Epithelial cell of esophagus (primary cell): ENCODE data around the gene TLK1.

ENCODE experiments used
- DNase-seq: peaks from one replicate; pipeline ENCODE4 v3.0.0; 2010; ENCODE audit warnings: low read depth
- H3K4me3 ChIP-seq: 2 replicates; pipeline ENCODE4 v1.5.1; 2011; ENCODE audit warnings: mild to moderate bottlenecking, low read length, control low read depth
- TF ChIP-seq, protein P1 (sequence below): IDR thresholded peaks from 2 replicates; pipeline ENCODE4 v1.5.1; 2011; ENCODE audit warnings: low read depth, mild to moderate bottlenecking, low read length, control low read depth, inconsistent platforms; ENCODE audit not compliant: insufficient read depth; ENCODE audit errors: missing control alignments

Gene TLK1

DNA sequence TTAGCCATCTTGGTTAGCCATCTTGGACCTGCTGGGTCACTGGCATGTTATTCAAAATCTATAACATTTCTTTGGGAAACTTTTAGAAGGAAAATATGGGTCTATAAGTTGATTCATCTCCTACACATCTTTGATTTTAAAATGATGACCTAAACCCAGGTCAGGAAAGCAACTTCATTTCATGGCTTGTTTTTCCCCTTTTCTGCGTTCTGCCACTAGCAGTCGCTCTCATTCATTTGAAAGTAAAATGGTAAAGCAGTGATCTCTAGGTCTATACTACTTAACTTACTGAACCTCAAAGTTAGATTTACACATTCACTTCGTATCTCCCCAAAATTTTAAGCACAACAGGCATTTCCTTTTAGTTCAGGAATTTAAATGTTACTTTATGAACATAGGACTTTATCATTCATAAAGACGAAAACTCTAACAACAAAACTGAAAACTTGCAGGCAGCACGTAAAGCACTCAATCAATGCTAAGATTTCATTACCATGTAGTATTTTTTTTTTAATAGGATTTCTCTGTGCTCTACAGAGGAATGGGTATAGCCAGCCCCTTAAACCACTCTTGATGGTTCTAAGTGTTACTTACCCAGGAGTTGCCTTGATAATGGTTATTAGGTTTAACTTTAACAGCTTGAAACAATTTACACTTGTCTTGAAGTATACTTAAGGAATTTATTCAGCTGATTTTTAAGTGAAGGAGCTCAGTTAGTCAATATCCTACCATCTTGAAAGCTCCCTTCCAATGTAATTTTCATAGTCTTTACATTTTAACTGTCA is 169.1 kb downstream of the TLK1 start:
- TF ChIP-seq, protein P1, sequence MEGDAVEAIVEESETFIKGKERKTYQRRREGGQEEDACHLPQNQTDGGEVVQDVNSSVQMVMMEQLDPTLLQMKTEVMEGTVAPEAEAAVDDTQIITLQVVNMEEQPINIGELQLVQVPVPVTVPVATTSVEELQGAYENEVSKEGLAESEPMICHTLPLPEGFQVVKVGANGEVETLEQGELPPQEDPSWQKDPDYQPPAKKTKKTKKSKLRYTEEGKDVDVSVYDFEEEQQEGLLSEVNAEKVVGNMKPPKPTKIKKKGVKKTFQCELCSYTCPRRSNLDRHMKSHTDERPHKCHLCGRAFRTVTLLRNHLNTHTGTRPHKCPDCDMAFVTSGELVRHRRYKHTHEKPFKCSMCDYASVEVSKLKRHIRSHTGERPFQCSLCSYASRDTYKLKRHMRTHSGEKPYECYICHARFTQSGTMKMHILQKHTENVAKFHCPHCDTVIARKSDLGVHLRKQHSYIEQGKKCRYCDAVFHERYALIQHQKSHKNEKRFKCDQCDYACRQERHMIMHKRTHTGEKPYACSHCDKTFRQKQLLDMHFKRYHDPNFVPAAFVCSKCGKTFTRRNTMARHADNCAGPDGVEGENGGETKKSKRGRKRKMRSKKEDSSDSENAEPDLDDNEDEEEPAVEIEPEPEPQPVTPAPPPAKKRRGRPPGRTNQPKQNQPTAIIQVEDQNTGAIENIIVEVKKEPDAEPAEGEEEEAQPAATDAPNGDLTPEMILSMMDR = peak; percentile 27
- no peak for DNase-seq
- H3K4me3 ChIP-seq = no peak overlapping the region

DNA sequence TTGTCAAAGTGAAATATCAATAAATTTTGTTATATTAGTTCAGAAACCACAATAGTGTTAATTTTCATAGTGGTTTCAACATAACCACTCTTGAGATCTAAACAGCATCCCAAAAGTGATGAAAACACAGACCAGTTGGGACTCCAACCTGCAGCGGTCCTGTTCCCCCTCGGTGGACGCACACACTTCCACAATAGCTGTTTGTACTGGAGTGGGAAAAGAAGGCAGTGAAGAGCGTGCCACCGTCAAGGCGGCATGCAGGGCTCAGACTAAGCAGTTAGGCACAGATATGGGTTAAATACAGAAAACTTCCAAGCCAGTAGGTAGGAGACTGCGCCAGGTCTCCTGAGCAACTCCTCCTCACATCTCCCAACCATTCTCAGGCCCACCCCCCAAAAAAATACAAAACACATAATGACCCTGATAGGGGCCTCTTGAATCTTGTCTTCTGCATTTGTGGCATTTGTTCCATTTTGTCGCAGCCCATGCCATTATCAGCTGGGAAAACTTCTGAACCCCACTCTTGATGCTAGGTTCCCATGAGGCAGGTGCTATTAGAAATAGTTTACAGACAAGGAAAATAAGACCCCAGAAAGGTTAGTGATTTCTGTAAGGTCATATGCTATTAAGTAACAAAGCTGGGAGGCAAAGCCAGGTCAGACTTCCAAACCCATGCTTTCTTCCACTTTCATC is 174.0 kb downstream of the TLK1 start:
- H3K4me3 ChIP-seq = no peak overlapping the region
- DNase-seq = no peak
- TF ChIP-seq, protein P1 = no peak

DNA sequence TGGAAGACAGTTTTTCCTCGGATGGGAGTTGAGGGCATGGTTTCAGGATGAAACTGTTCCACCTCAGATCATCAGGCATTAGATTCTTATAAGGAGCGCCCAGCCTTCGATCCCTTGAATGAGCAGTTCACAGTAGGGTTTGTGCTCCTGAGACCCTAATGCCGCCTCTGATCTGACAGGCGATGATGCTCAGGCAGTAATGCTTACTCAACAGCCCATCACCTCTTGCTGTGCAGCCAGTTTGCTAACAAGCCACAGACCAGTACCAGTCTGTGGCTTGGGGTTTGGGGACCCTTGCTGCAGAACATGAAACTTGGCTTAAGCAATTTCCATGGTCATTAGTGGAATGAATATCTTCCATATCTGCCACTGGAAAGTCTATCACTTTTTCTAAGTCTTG is 175.3 kb downstream of the TLK1 start:
- H3K4me3 ChIP-seq = no peak overlapping the region
- TF ChIP-seq, protein P1 = no peak
- DNase-seq = no peak

DNA sequence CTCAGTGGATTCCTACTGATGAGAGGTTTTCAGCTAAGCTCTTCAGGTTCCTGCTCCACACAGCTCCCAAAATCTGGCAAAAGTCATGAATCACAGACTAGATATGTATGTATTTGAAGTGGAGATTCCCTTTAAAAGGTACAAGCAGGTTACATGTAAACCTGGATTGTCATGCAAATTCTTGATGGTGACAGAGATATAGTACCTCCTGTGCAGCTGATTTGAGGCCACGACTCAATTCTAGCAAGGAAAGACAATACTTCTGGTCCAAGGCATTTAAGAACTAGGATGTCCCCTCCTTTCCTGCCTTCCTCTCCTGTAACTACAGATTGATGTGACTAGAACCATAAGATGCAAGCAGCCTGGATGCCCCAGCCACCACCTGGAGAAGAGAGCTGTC is 176.6 kb downstream of the TLK1 start:
- no peak overlapping the region for H3K4me3 ChIP-seq
- no peak for DNase-seq
- TF ChIP-seq, protein P1 = no peak

DNA sequence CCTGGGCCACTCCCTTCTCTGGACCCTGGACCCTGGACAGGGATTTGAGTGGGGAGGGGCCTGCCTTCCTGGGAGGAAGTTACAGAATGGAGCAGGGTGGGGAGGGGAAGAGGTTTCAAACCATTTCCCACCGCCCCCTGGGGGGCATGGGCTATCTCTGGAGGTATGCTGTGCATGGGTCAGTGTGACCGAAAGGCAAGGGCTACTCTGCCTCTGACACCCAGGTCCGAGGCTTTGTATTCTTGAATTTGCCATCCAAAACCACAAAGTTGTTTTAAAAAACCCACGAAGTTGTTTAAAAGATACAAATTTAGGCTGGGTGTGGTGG is 184.8 kb downstream of the TLK1 start:
- no peak overlapping the region for H3K4me3 ChIP-seq
- TF ChIP-seq, protein P1 = no peak
- no peak for DNase-seq

DNA sequence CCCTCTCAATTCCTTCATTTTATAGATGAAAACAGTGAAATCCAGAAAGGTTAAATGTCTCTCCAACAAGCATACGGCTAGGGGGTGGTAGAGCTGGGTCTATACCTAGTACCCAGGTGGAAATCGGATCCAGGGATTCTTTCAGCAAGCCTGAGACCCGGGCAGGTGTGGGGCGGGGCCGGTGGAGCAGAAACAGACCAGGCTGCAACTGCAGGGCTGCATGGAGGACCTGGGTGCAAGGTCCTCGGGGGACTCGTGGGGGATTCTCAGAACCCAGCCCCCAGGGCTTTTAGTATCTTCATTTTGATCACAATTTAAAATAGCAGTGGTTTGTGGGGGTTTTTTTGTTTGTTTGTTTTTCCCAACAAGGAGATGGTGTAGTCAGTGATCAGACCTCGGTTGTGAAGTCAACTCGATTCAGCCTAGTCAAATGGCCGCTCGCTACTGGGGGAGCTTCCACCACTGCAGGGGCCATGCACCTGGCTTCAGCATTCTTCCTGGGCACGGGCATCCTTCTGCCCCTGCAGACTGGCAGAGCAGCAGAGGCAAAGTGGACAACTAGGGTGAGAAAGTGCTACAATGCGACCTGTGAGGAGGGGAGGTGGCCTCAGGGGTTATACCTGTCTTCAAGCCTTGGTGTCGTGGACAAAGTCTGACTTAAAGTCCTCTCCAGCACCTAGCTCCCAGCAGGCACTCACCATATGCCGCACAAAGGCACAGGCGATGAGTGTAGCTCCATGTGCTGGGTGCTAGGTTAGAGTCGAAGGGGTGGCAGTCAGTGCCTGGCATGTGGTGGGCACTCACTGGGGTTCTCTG is 185.4 kb downstream of the TLK1 start:
- no peak overlapping the region for H3K4me3 ChIP-seq
- TF ChIP-seq, protein P1 = no peak
- DNase-seq = no peak
